HG03521 (cell line): ENCODE data around the gene STT3B.

Experiments used
- ATAC-seq: cut with Tn5 transposase; IDR thresholded peaks from one replicate; pipeline ENCODE4 v1.9.1; 2021; ENCODE audit warnings: mild to moderate bottlenecking, moderate library complexity; ENCODE audit not compliant: unreplicated experiment

Gene STT3B

GRCh38 chr3:31515486-31516284, 17.0 kb upstream of the STT3B start:
- ATAC-seq: no peak

DNA sequence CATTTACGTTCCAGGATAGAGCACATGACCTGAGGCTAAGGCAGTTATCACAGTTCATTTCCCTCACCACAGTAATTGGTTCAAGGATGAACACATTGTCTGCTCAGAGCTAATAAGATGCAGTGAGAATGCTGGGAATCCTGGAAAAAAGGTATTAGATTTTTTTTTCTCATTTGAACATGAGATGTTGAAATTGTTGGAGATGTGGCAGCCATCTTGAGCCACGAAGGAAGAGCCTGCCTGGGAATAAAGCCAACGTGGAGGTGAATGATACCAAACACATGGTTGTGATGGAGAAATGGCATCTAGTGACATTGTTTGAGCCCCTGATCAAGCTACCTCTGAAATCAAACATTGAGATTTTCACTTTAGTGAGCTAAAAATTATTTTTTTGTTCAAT, 16.0 kb upstream of the STT3B start:
- no peak for ATAC-seq

- ATAC-seq: no peak
Observed at GRCh38 chr3:31521468-31521867, 11.3 kb upstream of the STT3B start.

- no peak for ATAC-seq
Observed at GRCh38 chr3:31522152-31522551, 10.6 kb upstream of the STT3B start.

DNA sequence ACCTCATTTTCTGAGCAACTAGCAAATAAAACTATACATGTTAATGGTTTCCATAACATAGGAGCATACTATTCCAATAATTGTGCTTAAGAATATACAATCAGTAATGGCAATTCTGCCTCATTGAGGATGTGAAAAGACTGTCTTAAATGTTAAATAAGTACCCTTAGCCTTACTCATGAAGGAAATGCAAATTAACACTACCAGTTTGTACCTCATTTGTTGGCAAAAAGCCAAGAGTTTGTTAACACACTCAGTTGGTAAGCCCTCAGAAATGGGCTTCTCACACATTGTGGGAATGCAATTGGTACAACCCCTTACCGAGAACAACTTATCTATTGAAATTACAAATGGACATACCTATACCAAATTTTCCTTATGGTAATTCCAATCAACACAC, 9.2 kb upstream of the STT3B start:
- no peak for ATAC-seq

DNA sequence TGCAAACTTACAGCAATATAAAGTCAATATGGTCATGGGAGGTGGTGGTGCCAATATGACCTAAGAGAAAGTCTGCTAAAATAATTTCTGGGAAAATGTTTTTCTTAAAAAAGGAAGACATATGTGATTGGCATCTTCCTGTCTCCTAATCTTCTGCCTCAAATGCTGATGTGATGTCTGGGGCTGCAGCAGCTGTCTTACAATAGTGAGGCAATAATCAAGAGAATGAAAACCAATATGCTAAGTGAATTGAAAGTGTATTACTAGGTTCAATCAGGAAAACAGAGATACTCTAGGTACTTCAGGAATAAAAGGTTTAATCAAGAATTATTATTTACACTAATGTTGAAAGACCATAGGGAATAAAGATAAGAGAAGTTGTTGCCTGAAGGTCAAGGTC, 7.2 kb upstream of the STT3B start:
- no peak for ATAC-seq

GRCh38 chr3:31529421-31529820, 3.3 kb upstream of the STT3B start:
- ATAC-seq: no peak

DNA sequence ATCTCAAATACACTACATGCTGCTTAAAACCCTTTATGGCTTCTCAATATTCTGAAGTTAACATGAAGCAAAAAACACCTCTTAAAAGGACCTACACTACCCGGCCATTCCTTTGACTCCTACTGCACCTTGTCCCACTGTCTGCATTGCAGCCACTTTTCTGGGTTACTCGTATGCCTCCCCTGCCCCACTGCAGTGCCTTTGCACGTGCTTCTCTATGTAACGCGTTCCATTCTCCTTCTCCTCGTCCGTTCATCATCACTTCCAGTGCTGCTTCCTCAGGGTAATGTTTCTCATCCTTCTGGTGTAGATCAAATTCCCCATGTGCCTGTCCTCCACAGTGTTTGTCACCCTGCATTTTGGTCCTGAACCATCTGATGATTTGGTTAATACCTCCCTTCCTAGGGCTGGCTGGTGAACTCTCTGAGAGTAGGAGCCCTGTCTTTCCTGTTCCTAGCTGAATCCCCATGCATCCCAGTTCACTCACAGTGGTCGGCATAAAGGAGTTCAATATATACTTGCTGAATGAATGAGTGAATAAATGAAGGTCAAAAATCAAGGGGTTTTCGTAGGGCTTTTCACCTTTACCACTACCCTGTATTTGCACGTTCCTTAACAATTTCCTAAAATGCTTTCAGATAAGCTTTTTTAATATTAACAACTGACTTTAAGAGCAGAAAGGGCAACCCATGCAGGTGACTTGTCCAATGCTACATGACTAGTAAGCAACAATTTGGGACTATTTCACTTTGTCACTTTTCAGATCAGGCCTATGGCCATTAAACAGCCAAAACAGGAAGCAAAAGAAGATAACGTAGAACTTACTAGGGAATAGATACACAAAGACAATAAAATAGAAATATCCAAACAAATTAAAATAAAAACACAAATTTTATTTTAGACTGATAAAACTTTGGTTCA, 2.4 kb upstream of the STT3B start:
- ATAC-seq: no peak

- no peak for ATAC-seq
Observed at GRCh38 chr3:31530960-31531335, 1.8 kb upstream of the STT3B start.

- ATAC-seq: no peak
Observed at GRCh38 chr3:31531452-31531991, 1.2 kb upstream of the STT3B start.

DNA sequence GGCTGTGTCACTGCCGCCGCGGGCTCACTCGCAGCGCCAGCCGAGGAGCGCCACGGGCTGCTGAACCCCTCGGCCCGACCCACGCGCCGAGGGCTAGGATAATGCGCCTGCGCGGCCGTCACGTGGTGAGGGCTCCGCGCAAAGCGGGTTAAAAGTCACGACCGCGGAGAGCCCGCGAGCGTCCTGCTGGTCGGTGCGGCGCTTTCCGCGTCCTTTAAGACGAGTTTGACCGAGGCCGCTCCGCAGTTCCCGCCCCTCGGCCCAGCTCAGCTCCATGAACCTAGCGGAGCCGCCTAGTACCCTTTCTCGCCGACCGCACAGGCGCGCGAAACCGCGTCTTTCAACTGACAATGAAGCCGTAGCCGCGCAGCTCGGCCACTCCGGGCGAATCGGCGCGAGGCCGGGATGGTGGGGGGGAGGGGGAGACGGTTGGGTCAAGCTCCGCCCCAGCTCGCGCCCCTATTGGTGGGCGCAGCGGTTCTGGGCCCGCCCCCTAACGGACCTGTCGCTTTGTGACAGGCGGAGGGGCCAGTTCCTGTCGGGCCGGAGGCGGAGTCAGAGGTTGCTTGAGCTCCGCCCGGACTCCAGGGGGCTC, 636 bp upstream of the STT3B start:
- ATAC-seq: peak; percentile 85

- ATAC-seq: peak; percentile 2
Observed at GRCh38 chr3:31533169-31534064, 692 bp downstream of the STT3B start.

DNA sequence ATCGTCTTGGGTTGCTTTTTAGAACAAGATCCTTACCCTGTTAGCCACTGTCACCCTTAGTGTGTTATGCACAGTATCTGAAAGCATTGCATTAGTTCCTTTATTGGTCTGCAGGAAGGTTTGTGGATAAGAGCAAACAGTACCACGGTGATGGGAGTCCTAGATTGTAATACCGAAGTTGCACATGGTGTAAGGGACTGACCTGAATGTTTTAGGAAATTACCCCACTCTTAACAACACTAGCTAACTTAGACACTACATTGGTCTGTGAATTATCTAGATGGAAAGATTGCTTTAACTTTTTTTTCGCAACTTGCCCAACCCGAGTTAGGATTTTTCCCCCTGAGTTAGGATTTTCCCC, 1.3 kb downstream of the STT3B start:
- ATAC-seq: no peak

GRCh38 chr3:31536497-31536896, 3.8 kb downstream of the STT3B start:
- ATAC-seq: no peak

GRCh38 chr3:31538801-31539200, 6.1 kb downstream of the STT3B start:
- no peak for ATAC-seq

DNA sequence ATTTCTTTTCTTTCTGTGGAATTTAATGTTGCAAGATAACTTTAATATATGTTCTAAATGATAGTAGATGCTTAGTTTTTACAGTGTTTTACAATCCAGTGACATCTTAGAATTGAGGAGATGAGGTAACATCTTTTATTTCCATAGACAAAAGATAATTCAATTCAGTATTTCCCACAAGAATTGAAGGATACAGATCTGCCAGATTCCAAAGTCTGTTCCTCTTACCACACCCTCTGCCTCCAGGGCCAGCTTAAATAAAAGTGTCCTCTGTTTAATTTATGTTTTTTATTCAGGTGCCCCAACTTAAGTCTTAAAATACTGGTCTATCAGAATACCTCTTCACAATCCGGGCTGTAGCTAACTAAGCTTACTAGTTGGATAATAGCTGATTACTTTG, 6.5 kb downstream of the STT3B start:
- no peak for ATAC-seq

DNA sequence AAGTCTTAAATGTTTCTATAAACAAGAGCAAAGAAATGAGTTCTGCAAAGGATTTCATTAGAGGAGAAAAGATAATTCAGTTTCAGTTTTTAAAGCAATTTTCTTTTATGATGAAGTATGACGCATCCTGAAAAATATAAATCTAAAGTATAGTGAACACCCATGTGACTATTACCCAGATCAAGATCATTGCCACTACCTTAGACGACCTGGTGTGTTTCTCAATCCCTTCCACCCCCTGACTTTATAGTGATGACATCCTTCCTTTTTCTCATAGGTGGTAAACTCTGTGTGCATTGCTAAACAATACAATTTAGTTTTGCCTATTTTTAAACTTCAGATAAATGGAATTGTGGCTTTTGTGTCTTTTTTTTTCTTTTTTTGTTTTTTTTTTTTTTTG, 8.4 kb downstream of the STT3B start:
- ATAC-seq: no peak

DNA sequence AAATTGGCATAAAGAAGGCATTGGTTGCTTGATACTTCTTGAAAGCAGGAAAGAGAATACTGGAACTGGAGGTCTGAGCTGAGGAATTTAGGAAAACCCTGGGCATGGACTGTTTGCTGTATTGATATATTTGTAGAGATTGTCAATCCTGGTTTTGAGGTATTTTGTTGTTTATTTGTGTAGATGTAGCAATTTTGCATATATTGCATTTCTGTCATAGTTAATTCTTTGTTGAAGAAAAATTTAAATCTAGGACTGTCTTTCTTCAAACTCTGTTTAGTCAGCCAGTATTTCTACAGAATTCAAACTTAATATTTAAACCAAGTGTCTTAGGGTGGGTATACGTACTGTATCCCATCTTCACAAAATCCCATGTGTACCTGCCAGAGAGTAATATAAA, 9.5 kb downstream of the STT3B start:
- ATAC-seq: no peak

DNA sequence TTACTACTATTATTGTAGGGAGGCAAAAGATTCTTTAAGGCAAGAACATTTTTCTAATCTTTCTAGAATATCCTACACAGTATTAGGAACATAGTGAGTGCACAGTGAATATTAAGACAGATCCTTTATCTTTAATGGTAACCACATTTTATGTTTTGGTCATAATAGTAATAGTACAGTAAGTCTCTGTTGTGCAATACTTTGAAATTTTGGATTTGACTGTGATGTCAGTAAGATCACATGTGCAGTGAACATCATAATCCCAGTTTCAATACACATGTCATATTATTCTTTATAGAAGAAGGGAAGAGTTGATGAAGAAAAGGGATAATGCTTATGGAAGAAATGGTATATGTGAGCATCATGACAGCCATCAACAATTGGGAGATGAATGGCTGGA, 10.7 kb downstream of the STT3B start:
- ATAC-seq: no peak

DNA sequence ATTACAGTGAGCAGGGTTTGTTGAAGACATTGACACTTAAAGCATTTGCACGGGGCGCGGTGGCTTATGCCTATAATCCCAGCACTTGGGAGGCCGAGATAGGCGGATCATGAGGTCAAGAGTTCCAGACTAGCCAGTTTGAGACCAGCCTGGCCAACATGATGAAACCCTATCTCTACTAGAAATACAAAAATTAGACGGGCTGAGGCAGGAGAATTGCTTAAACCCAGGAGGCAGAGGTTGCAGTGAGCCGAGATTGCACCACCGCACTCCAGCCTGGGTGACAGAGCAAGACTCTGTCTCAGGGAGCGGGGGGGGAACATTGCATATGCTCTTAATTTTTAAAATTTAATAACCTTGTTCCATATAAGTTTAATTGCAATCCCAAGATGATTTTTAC, 11.9 kb downstream of the STT3B start:
- no peak for ATAC-seq

GRCh38 chr3:31546162-31546561, 13.4 kb downstream of the STT3B start:
- no peak for ATAC-seq
